ENCODE results near the gene CCIN.
A peak's percentile ranks its signal among the peaks of the same experiment; 100 is the strongest.

The CCIN gene

GRCh38 chr9:36138901-36139300 is 30.3 kb upstream of the CCIN start:
- H3K4me3 ChIP-seq (ENCODE audit: control insufficient read depth in 1 of 7, extremely low read depth in 1 of 7, insufficient read depth in 4 of 7, low read depth in 2 of 7, low read length in 6 of 7) = no peak overlapping the region
- no peaks in the 10 kb centered on the region for H3K9me3 ChIP-seq (ENCODE audit: control extremely low read depth in 1 of 5, control insufficient read depth in 4 of 5, insufficient read depth in 2 of 5, low read depth in 1 of 5, low read length in 4 of 5)
- peaks cover 6 to 77% (median 69%) of the 10 kb centered on the region in 4 experiments for H3K4me1 ChIP-seq (ENCODE audit: control extremely low read depth in 1 of 4, control insufficient read depth in 4 of 4, insufficient read depth in 4 of 4, low read length in 3 of 4)
- peaks cover 0 to 17% (median 2%) of the 10 kb centered on the region in 5 experiments for H3K27me3 ChIP-seq (replicated peaks in 2 of 5; ENCODE audit: control insufficient read depth in 4 of 5, insufficient read depth in 5 of 5, low read length in 4 of 5)
- no peak for DNase-seq
- ChIA-PET POLR2A (interaction anchor here (1.9 kb wide), 1 partner anchor 12 kb away, joined by 6 read pairs; no protein-coding TSS in a partner anchor), CTCF (interaction anchor here (0.9 to 9.8 kb wide), 7 partner anchors 8 to 37 kb away, joined by 3 to 106 read pairs (median 5); no protein-coding TSS in a partner anchor)
- 100% methylated on average over 5 of the region's 5 CpGs for WGBS (ENCODE audit: insufficient coverage)
- no peaks in the 10 kb centered on the region for H3K36me3 ChIP-seq (ENCODE audit: control insufficient read depth in 4 of 4, insufficient read depth in 4 of 4, low read length in 3 of 4)
- H3K27ac ChIP-seq (ENCODE audit: insufficient read depth in 1 of 2, low read depth in 1 of 2, low read length in 2 of 2, poor library complexity in 1 of 2, severe bottlenecking in 2 of 2) = no peak overlapping the region

- 61% methylated on average over 5 of the region's 11 CpGs for WGBS (ENCODE audit: insufficient coverage)
- H3K4me3 ChIP-seq (ENCODE audit: control insufficient read depth in 1 of 7, extremely low read depth in 1 of 7, insufficient read depth in 4 of 7, low read depth in 2 of 7, low read length in 6 of 7) = peak overlapping the region in 3 of 7 experiments; percentile 21 to 36 (median 29)
- H3K27ac ChIP-seq (ENCODE audit: insufficient read depth in 1 of 2, low read depth in 1 of 2, low read length in 2 of 2, poor library complexity in 1 of 2, severe bottlenecking in 2 of 2) = peak overlapping the region in 1 of 2 experiments; percentile 45
- POLR2A ChIA-PET = interaction anchor here (0.6 to 1.9 kb wide), 4 partner anchors 11 to 1044 kb away, joined by 3 to 6 read pairs (median 3); partner anchors contain the start of gene CLTA
- CTCF ChIA-PET = interaction anchor here (0.8 to 9.8 kb wide), 9 partner anchors 8 to 49 kb away, joined by 3 to 106 read pairs (median 5); no protein-coding TSS in a partner anchor
- DNase-seq = peak in 2 of 3 donors; percentile 43 to 56
- peaks cover 16 to 91% (median 84%) of the 10 kb centered on the region in 4 experiments for H3K4me1 ChIP-seq (ENCODE audit: control extremely low read depth in 1 of 4, control insufficient read depth in 4 of 4, insufficient read depth in 4 of 4, low read length in 3 of 4)
- H3K27me3 ChIP-seq (replicated peaks in 2 of 5; ENCODE audit: control insufficient read depth in 4 of 5, insufficient read depth in 5 of 5, low read length in 4 of 5) = peaks cover 0 to 17% (median 0%) of the 10 kb centered on the region in 5 experiments
- no peaks in the 10 kb centered on the region for H3K9me3 ChIP-seq (ENCODE audit: control extremely low read depth in 1 of 5, control insufficient read depth in 4 of 5, insufficient read depth in 2 of 5, low read depth in 1 of 5, low read length in 4 of 5)
- H3K36me3 ChIP-seq (ENCODE audit: control insufficient read depth in 4 of 4, insufficient read depth in 4 of 4, low read length in 3 of 4) = no peaks in the 10 kb centered on the region
Observed at GRCh38 chr9:36140086-36141084, 28.8 kb upstream of the CCIN start.

- Histone ChIP-seq H3K36me3 (ENCODE audit: control insufficient read depth in 4 of 4, insufficient read depth in 4 of 4, low read length in 3 of 4) (peaks cover 0 to 5% (median 1%) of the 10 kb centered on the region in 4 experiments), H3K9me3 (ENCODE audit: control extremely low read depth in 1 of 5, control insufficient read depth in 4 of 5, insufficient read depth in 2 of 5, low read depth in 1 of 5, low read length in 4 of 5) (peaks cover 0 to 8% (median 3%) of the 10 kb centered on the region in 5 experiments), H3K4me1 (ENCODE audit: control extremely low read depth in 1 of 4, control insufficient read depth in 4 of 4, insufficient read depth in 4 of 4, low read length in 3 of 4) (peaks cover 18 to 85% (median 78%) of the 10 kb centered on the region in 4 experiments), H3K27me3 (replicated peaks in 2 of 5; ENCODE audit: control insufficient read depth in 4 of 5, insufficient read depth in 5 of 5, low read length in 4 of 5) (peaks cover 0 to 10% (median 0%) of the 10 kb centered on the region in 5 experiments), H3K4me3 (ENCODE audit: control insufficient read depth in 1 of 7, extremely low read depth in 1 of 7, insufficient read depth in 4 of 7, low read depth in 2 of 7, low read length in 6 of 7) (no peak overlapping the region), H3K27ac (ENCODE audit: insufficient read depth in 1 of 2, low read depth in 1 of 2, low read length in 2 of 2, poor library complexity in 1 of 2, severe bottlenecking in 2 of 2) (no peak overlapping the region)
- CTCF ChIA-PET = interaction anchor here (1.4 to 9.8 kb wide), 3 partner anchors 14 to 49 kb away, joined by 4 to 106 read pairs (median 32); no protein-coding TSS in a partner anchor
- WGBS (ENCODE audit: insufficient coverage) = 82% methylated on average over 3 of the region's 4 CpGs
- POLR2A ChIA-PET = interaction anchor here (0.6 kb wide), 1 partner anchor 381 kb away, joined by 7 read pairs; no protein-coding TSS in a partner anchor
- no peak for DNase-seq
Observed at GRCh38 chr9:36141288-36141687, 27.9 kb upstream of the CCIN start.

- H3K27ac ChIP-seq (ENCODE audit: insufficient read depth in 1 of 2, low read depth in 1 of 2, low read length in 2 of 2, poor library complexity in 1 of 2, severe bottlenecking in 2 of 2) = no peak overlapping the region
- no peak overlapping the region for H3K4me3 ChIP-seq (ENCODE audit: control insufficient read depth in 1 of 7, extremely low read depth in 1 of 7, insufficient read depth in 4 of 7, low read depth in 2 of 7, low read length in 6 of 7)
- ChIA-PET POLR2A (interaction anchor here (0.6 kb wide), 1 partner anchor 381 kb away, joined by 7 read pairs; no protein-coding TSS in a partner anchor), CTCF (interaction anchor here (1.4 to 9.8 kb wide), 3 partner anchors 14 to 48 kb away, joined by 4 to 106 read pairs (median 32); no protein-coding TSS in a partner anchor)
- no peak for DNase-seq
- 95% methylated on average over 5 of the region's 7 CpGs for WGBS (ENCODE audit: insufficient coverage)
- peaks cover 0 to 10% (median 0%) of the 10 kb centered on the region in 5 experiments for H3K27me3 ChIP-seq (replicated peaks in 2 of 5; ENCODE audit: control insufficient read depth in 4 of 5, insufficient read depth in 5 of 5, low read length in 4 of 5)
- peaks cover 0 to 10% (median 2%) of the 10 kb centered on the region in 4 experiments for H3K36me3 ChIP-seq (ENCODE audit: control insufficient read depth in 4 of 4, insufficient read depth in 4 of 4, low read length in 3 of 4)
- peaks cover 0 to 8% (median 5%) of the 10 kb centered on the region in 5 experiments for H3K9me3 ChIP-seq (ENCODE audit: control extremely low read depth in 1 of 5, control insufficient read depth in 4 of 5, insufficient read depth in 2 of 5, low read depth in 1 of 5, low read length in 4 of 5)
- H3K4me1 ChIP-seq (ENCODE audit: control extremely low read depth in 1 of 4, control insufficient read depth in 4 of 4, insufficient read depth in 4 of 4, low read length in 3 of 4) = peaks cover 18 to 80% (median 75%) of the 10 kb centered on the region in 4 experiments
Observed at GRCh38 chr9:36141761-36142160, 27.4 kb upstream of the CCIN start.

- DNase-seq = peak in 2 of 3 donors; percentile 71 to 78
- H3K36me3 ChIP-seq (ENCODE audit: control insufficient read depth in 4 of 4, insufficient read depth in 4 of 4, low read length in 3 of 4) = peaks cover 0 to 10% (median 2%) of the 10 kb centered on the region in 4 experiments
- H3K27ac ChIP-seq (ENCODE audit: insufficient read depth in 1 of 2, low read depth in 1 of 2, low read length in 2 of 2, poor library complexity in 1 of 2, severe bottlenecking in 2 of 2) = peak overlapping the region; percentile 59 to 80
- H3K4me1 ChIP-seq (ENCODE audit: control extremely low read depth in 1 of 4, control insufficient read depth in 4 of 4, insufficient read depth in 4 of 4, low read length in 3 of 4) = peaks cover 18 to 76% (median 66%) of the 10 kb centered on the region in 4 experiments
- WGBS (ENCODE audit: insufficient coverage) = 64% methylated on average over 4 of the region's 12 CpGs
- H3K27me3 ChIP-seq (replicated peaks in 2 of 5; ENCODE audit: control insufficient read depth in 4 of 5, insufficient read depth in 5 of 5, low read length in 4 of 5) = peaks cover 0 to 3% (median 0%) of the 10 kb centered on the region in 5 experiments
- H3K4me3 ChIP-seq (ENCODE audit: control insufficient read depth in 1 of 7, extremely low read depth in 1 of 7, insufficient read depth in 4 of 7, low read depth in 2 of 7, low read length in 6 of 7) = peak overlapping the region in 5 of 7 experiments; percentile 17 to 68 (median 32)
- POLR2A ChIA-PET = interaction anchor here (1.7 kb wide), 1 partner anchor 20 kb away, joined by 4 read pairs; no protein-coding TSS in a partner anchor
- CTCF ChIA-PET = interaction anchor here (0.9 to 9.8 kb wide), 6 partner anchors 13 to 47 kb away, joined by 3 to 106 read pairs (median 6); no protein-coding TSS in a partner anchor
- peaks cover 0 to 8% (median 5%) of the 10 kb centered on the region in 5 experiments for H3K9me3 ChIP-seq (ENCODE audit: control extremely low read depth in 1 of 5, control insufficient read depth in 4 of 5, insufficient read depth in 2 of 5, low read depth in 1 of 5, low read length in 4 of 5)
Observed at GRCh38 chr9:36142510-36143244, 26.5 kb upstream of the CCIN start.

- Histone ChIP-seq H3K9me3 (ENCODE audit: control extremely low read depth in 1 of 5, control insufficient read depth in 4 of 5, insufficient read depth in 2 of 5, low read depth in 1 of 5, low read length in 4 of 5) (peaks cover 0 to 8% (median 5%) of the 10 kb centered on the region in 5 experiments), H3K27ac (ENCODE audit: insufficient read depth in 1 of 2, low read depth in 1 of 2, low read length in 2 of 2, poor library complexity in 1 of 2, severe bottlenecking in 2 of 2) (peak overlapping the region; percentile 59 to 80), H3K4me3 (ENCODE audit: control insufficient read depth in 1 of 7, extremely low read depth in 1 of 7, insufficient read depth in 4 of 7, low read depth in 2 of 7, low read length in 6 of 7) (peak overlapping the region in 4 of 7 experiments; percentile 16 to 68 (median 33)), H3K36me3 (ENCODE audit: control insufficient read depth in 4 of 4, insufficient read depth in 4 of 4, low read length in 3 of 4) (peaks cover 0 to 11% (median 2%) of the 10 kb centered on the region in 4 experiments), H3K4me1 (ENCODE audit: control extremely low read depth in 1 of 4, control insufficient read depth in 4 of 4, insufficient read depth in 4 of 4, low read length in 3 of 4) (peaks cover 18 to 73% (median 65%) of the 10 kb centered on the region in 4 experiments), H3K27me3 (replicated peaks in 2 of 5; ENCODE audit: control insufficient read depth in 4 of 5, insufficient read depth in 5 of 5, low read length in 4 of 5) (no peaks in the 10 kb centered on the region)
- POLR2A ChIA-PET = interaction anchor here (0.5 to 1.7 kb wide), 2 partner anchors 19 to 199 kb away, joined by 3 to 4 read pairs; no protein-coding TSS in a partner anchor
- no peak for DNase-seq
- CTCF ChIA-PET = interaction anchor here (0.9 to 9.8 kb wide), 6 partner anchors 13 to 46 kb away, joined by 3 to 106 read pairs (median 6); no protein-coding TSS in a partner anchor
- 63% methylated on average over 12 of the region's 13 CpGs for WGBS (ENCODE audit: insufficient coverage)
Observed at GRCh38 chr9:36143245-36143641, 25.9 kb upstream of the CCIN start.
